Osteoblast (primary cell): Measurements from ENCODE around the gene LARP4B. TPM values are rescaled to one million over a fixed set of nuclear protein-coding genes. Genes with fewer than 3 reads are reported as not detected.

Source experiments
- DNase-seq: peaks from one replicate; pipeline ENCODE4 v3.0.0; 2011; ENCODE audit warnings: low spot score, mixed read lengths; ENCODE audit not compliant: insufficient read length; ENCODE audit errors: missing footprints
- H2AFZ ChIP-seq: 2 replicates; pipeline ENCODE4 v1.6.0; 2011; ENCODE audit warnings: mild to moderate bottlenecking, low read length
- H3K27ac ChIP-seq: 2 replicates; pipeline ENCODE4 v1.5.1; 2011; ENCODE audit warnings: mild to moderate bottlenecking, low read depth, low read length, moderate library complexity
- H3K27me3 ChIP-seq: 2 replicates; pipeline ENCODE4 v1.6.0; 2012; ENCODE audit warnings: mild to moderate bottlenecking, control low read depth, inconsistent platforms, low read length, moderate library complexity; ENCODE audit not compliant: insufficient read depth
- H3K36me3 ChIP-seq: 2 replicates; pipeline ENCODE4 v1.5.1; 2011; ENCODE audit warnings: mild to moderate bottlenecking, low read length, control low read depth, moderate library complexity; ENCODE audit not compliant: insufficient read depth
- H3K4me1 ChIP-seq: 2 replicates; pipeline ENCODE4 v1.5.1; 2011; ENCODE audit warnings: mild to moderate bottlenecking, low read length, control low read depth, moderate library complexity; ENCODE audit not compliant: insufficient read depth
- H3K4me2 ChIP-seq: 2 replicates; pipeline ENCODE4 v1.6.0; 2011; ENCODE audit warnings: mild to moderate bottlenecking, low read length; ENCODE audit not compliant: insufficient read depth
- H3K4me3 ChIP-seq: fragments of 200-600 bp; sonication (generic); 3 replicates; pipeline ENCODE4 v1.5.1; 2012; ENCODE audit warnings: mild to moderate bottlenecking, low read length, inconsistent platforms; ENCODE audit not compliant: insufficient read depth
- H3K79me2 ChIP-seq: 2 replicates; pipeline ENCODE4 v1.6.0; 2012; ENCODE audit warnings: mild to moderate bottlenecking, low read length, control low read depth, inconsistent platforms; ENCODE audit not compliant: insufficient read depth
- H3K9me3 ChIP-seq: 2 replicates; pipeline ENCODE4 v1.5.1; 2011; ENCODE audit warnings: low read depth, low read length, control low read depth
- H4K20me1 ChIP-seq: 2 replicates; pipeline ENCODE4 v1.6.0; 2012; ENCODE audit warnings: mild to moderate bottlenecking, low read length, control low read depth; ENCODE audit not compliant: insufficient read depth
- CTCF ChIP-seq: IDR thresholded peaks from 2 replicates; pipeline ENCODE4 v1.5.1; 2011; ENCODE audit warnings: mild to moderate bottlenecking, low read depth, low read length, moderate library complexity; ENCODE audit errors: extremely low read depth
- total RNA-seq: library from RNA; depleted of rRNA; stranded (reverse); fragments of >200 nt; gene quantifications from 2 replicates; pipeline ENCODE4 v1.2.3, GENCODE V29; 2012

Gene LARP4B
- total RNA-seq, 1 donor, result 46.0 TPM

- Histone ChIP-seq H2AFZ (no peak overlapping the region), H3K4me1 (no peaks in the 10 kb centered on the region), H3K36me3 (peaks cover 23% of the 10 kb centered on the region), H4K20me1 (peaks cover 19% of the 10 kb centered on the region), H3K27ac (no peak overlapping the region), H3K79me2 (peaks cover 82% of the 10 kb centered on the region), H3K9me3 (no peaks in the 10 kb centered on the region), H3K27me3 (no peaks in the 10 kb centered on the region), H3K4me3 (no peak overlapping the region), H3K4me2 (no peak overlapping the region)
- TF ChIP-seq CTCF, result no peak
- DNase-seq, result no peak
These were observed 55.1 kb downstream of the LARP4B start for GRCh38 chr10:876438-876837.

DNA sequence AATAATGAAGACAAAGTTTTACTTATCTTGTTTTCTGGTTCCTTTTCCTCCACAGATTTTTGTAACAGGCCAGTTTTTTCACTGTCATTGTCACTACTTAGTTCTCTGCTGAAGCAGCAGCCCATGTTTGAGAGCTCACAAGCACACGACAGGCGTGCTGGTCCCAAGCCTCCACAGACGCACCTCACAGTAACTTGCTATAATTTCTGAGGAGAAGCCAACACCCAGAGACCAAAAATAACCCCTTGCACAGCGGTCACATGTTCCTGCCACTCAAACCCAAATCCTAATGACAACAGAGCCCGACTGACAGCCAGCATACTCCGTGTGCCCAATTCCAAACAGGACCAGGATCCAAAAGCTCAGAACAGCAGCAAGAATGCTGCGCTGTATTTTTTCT lies 58.5 kb downstream of the LARP4B start:
- H3K4me3 ChIP-seq, result no peak overlapping the region
- H3K9me3 ChIP-seq, result no peaks in the 10 kb centered on the region
- H3K79me2 ChIP-seq, result peaks cover 94% of the 10 kb centered on the region
- no peak overlapping the region for H3K4me2 ChIP-seq
- TF ChIP-seq CTCF, result no peak
- no peaks in the 10 kb centered on the region for H3K4me1 ChIP-seq
- no peak for DNase-seq
- peaks cover 33% of the 10 kb centered on the region for H4K20me1 ChIP-seq
- H3K27ac ChIP-seq, result no peak overlapping the region
- H3K36me3 ChIP-seq, result peaks cover 25% of the 10 kb centered on the region
- no peaks in the 10 kb centered on the region for H3K27me3 ChIP-seq
- no peak overlapping the region for H2AFZ ChIP-seq

DNA sequence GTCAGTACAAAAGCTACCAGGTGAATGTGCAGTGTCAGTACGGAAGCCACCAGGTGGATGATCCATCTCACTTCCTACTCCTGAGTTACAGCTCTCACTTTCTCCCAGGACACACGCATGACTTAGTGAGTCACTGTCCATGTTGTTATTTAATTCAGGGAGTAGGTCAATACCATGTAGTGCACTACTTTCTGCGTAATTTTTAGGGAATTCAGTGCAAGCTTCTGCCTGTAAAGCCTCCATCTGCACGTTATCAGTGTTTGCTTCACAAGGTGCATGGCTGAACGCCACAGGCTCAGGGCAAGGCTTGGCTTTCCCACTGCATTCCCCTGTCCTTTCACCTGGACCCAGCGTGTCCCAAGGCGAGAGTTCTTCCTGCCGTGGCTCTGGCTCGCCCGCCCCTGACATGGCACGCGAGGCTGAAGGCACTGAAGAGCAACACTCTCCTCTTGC lies 59.5 kb downstream of the LARP4B start:
- Histone ChIP-seq H3K4me2 (no peak overlapping the region), H3K27ac (no peak overlapping the region), H3K9me3 (no peaks in the 10 kb centered on the region), H3K27me3 (no peaks in the 10 kb centered on the region), H3K79me2 (peaks cover 93% of the 10 kb centered on the region), H3K4me3 (no peak overlapping the region), H2AFZ (no peak overlapping the region), H4K20me1 (peaks cover 27% of the 10 kb centered on the region), H3K4me1 (no peaks in the 10 kb centered on the region), H3K36me3 (peaks cover 24% of the 10 kb centered on the region)
- DNase-seq, result no peak
- TF ChIP-seq CTCF, result no peak

- DNase-seq, result no peak
- peaks cover 27% of the 10 kb centered on the region for H3K36me3 ChIP-seq
- peaks cover 93% of the 10 kb centered on the region for H3K79me2 ChIP-seq
- H3K4me1 ChIP-seq, result no peaks in the 10 kb centered on the region
- H2AFZ ChIP-seq, result no peak overlapping the region
- H3K27me3 ChIP-seq, result no peaks in the 10 kb centered on the region
- H3K27ac ChIP-seq, result no peak overlapping the region
- no peaks in the 10 kb centered on the region for H3K9me3 ChIP-seq
- no peak overlapping the region for H3K4me2 ChIP-seq
- H4K20me1 ChIP-seq, result peaks cover 34% of the 10 kb centered on the region
- H3K4me3 ChIP-seq, result no peak overlapping the region
- no peak for TF ChIP-seq CTCF
These were observed 60.8 kb downstream of the LARP4B start for GRCh38 chr10:870564-871166.
